HG03442 (cell line): Measurements from ENCODE around the gene SLC44A1.

ENCODE experiments used
- ATAC-seq: cut with Tn5 transposase; IDR thresholded peaks from one replicate; pipeline ENCODE4 v1.9.1; 2021; ENCODE audit warnings: mild to moderate bottlenecking, moderate library complexity; ENCODE audit not compliant: unreplicated experiment

Gene SLC44A1

DNA sequence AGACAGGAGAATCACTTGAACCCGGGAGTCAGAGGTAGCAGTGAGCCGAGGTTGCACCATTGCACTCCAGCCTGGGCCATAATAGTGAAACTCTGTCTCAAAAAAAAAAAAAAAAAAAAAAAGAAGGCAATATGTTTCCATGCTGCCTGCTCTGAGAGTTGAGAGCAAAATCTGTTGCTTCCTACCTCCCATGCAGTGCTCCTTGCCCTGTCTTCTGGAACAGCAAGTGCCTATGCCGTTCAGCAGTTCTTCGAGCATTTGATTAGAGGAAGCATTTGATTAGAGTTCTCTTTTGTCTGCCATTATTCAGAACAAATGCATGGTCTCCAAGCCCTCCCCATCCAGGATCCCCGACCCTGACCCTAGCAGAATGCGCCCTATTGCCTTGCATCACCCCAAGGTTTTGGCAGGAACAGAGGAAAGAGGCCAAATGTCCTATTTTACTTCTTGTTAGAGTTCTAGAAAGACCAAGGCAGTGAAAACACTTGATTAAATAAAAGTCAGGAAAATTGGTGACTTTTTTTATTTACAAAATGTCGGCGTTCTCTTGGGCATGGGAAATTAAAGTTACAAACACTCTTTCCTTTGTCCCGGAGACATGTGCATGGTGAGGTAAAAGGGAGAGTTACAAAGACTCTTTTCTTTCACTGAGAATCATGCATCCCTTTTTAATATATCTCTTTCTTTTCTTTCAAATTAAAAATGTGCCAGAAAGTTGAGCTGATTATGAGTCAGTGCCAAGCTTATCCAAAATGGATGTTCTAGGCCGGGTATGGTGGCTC is 175.6 kb downstream of the SLC44A1 start:
- ATAC-seq = no peak

DNA sequence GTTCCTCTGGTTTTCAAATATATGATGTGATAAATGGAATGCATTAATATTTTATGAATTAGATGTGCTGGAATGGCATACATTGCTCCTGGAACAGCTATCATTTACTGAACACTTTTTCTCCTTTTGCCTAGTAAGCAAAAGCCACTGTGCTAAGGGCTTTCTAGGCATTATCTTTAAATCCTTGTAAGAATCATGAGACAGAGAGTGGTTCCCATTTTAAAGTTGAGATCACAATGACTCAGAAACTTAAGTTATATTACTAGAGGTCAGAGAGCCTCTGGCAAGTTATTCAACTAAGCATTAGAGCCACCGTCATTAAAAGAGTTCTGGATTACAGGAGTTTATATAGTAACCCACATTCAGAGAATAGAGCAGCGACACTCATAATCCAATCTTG is 176.7 kb downstream of the SLC44A1 start:
- ATAC-seq = no peak

GRCh38 chr9:105421864-105422263 is 177.4 kb downstream of the SLC44A1 start:
- ATAC-seq = no peak

GRCh38 chr9:105425816-105426433 is 181.5 kb downstream of the SLC44A1 start:
- ATAC-seq = no peak

DNA sequence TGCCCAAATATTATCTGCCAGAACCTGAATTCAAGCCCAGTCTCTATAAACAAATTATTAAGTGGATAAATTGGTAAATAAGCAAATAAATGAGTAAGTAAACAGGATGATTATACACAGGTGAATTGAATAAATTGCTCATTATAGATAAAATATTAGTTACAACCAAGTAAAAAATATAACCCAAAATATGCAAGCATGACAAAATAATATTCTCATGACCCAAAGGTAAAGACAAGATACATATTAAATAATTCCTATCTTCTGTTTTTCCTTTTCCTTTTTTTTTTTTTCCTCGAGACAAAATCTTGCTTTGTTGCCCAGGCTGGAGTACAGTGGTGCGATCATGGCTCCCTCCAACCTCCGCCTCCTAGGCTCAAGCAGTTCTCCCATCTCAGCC is 182.2 kb downstream of the SLC44A1 start:
- ATAC-seq = no peak

- ATAC-seq = no peak
These were observed 187.2 kb downstream of the SLC44A1 start for GRCh38 chr9:105431424-105432246.

- no peak for ATAC-seq
These were observed 187.9 kb downstream of the SLC44A1 start for GRCh38 chr9:105432247-105432842.

- no peak for ATAC-seq
These were observed 191.0 kb downstream of the SLC44A1 start for GRCh38 chr9:105435453-105435852.

DNA sequence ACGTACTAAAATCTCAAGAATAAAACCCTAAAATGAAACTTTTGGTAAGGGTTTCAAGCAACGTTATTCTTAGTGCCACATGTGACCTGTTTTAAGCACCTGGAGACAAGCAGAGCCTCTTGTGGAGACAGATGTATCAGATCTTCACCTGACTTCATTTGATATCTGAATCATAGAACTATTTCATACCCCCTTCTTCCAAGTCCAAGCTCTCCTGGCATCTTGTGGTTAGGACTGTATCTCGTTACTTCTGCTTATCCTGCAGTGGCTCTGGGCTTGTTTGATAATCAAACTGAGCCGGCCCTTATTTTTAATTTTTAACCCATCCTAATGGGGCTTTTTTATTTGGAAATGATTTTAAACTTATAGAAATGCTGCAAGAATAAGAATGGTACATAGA is 192.3 kb downstream of the SLC44A1 start:
- ATAC-seq = no peak

DNA sequence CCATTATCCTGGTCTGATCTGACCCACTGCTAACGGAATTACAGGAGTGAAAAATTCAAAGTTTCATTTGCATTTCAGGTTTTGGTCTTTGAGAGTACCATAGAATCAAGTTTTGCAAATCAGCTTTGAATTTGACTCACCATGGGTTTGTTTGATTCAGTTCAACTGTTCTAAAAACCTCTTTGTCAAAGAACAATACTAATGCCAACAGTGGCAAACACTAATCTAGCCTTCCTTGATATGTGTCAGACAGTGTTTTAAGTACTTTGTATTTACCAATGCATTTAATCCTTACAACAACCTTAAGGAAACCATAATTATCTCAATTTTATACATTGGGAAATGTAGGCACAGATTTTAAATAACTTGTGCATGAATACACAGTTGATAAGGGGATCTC is 193.3 kb downstream of the SLC44A1 start:
- ATAC-seq = no peak

- no peak for ATAC-seq
These were observed 193.8 kb downstream of the SLC44A1 start for GRCh38 chr9:105438141-105438806.

GRCh38 chr9:105439428-105439827 is 195.0 kb downstream of the SLC44A1 start:
- no peak for ATAC-seq

GRCh38 chr9:105441616-105442160 is 197.2 kb downstream of the SLC44A1 start:
- no peak for ATAC-seq

- no peak for ATAC-seq
These were observed 198.7 kb downstream of the SLC44A1 start for GRCh38 chr9:105443121-105443520.

GRCh38 chr9:105444130-105444529 is 199.7 kb downstream of the SLC44A1 start:
- ATAC-seq = no peak

- no peak for ATAC-seq
These were observed 200.9 kb downstream of the SLC44A1 start for GRCh38 chr9:105445203-105445881.

GRCh38 chr9:105447386-105447813 is 202.9 kb downstream of the SLC44A1 start:
- ATAC-seq = no peak

DNA sequence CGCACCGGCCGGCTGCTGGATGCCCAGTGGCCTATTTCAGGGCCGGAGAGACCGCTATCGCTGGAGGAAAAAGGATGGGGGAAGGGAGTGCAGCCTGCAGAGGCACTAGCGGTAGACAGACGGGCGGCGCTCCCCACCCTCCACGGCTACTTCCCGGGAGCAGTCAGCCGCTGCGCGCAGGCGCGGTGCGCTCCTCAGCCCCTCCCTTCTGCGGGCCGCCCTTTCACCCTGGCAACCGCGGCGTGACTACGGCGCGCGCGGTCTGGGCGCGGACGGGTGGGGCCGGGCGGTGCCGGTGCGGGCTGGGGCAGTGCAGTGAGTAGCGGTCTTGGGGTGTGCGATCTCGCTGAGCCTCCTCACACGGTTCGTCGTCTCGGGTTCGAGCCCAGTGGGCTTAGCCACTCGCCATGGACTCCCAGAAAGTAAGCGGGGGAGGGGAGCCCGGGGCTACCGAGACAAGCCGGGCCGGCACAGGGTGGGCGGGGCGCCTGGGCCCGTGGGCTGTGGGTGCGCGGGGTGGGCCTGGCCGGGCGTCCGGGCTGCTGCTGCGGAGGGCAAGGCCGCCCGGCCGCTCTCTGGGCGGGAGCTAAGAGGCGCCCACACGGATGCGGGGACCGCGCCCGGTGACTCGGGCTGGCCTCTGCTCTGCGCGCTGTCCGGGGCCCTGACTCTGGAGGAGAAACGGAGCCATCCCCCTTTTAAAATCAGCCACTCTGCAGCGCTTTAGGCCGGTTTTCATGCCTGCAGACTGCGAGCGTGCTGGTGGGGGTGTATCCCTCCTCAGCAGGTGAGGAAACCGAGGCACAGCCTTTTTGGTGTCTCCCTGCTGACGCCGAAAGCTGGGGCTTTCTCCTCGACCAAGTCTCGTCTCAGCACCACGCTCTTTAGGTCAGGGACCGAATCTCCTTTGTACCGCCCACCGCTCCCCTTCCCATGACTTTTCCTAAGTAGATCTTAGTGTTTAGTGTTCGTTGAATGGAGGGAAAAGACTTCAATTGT is 203.7 kb downstream of the SLC44A1 start, which contains the start of gene FSD1L:
Gene FSD1L (plus strand): TSS at position 221 of the 999 bp plus-strand sequence. CDS start 187 bp downstream, at position 408.
- peak; percentile 92 for ATAC-seq
